Thoracic aorta (tissue), 2 donors: Measurements from ENCODE around the gene WNT7A. TPM values are rescaled to one million over a fixed set of nuclear protein-coding genes. Genes with fewer than 3 reads are reported as not detected.

Experiments
- ATAC-seq: fragments of 150-250 bp; one replicate; pipeline ENCODE4 v1.8.0; 2017; ENCODE audit warnings: low read depth; ENCODE audit not compliant: insufficient number of reproducible peaks, low FRiP score
- DNase-seq: peaks from one replicate; pipeline ENCODE4 v3.0.0-alpha.2; 2020; ENCODE audit warnings: low spot score
- H3K27ac ChIP-seq, 2 donors: fragments of 200-600 bp; sonication (generic); 1 replicate in 1 of 2; 2 replicates in 1 of 2; pipeline ENCODE4 v1.5.1; 2016; ENCODE audit warnings: mild to moderate bottlenecking in 2 of 2, moderate library complexity in 2 of 2
- H3K27me3 ChIP-seq: fragments of 200-600 bp; sonication (generic); replicated peaks from 2 replicates; pipeline ENCODE4 v1.6.0; 2016; ENCODE audit warnings: mild to moderate bottlenecking; ENCODE audit not compliant: insufficient read depth
- H3K36me3 ChIP-seq: fragments of 200-600 bp; sonication (generic); one replicate; pipeline ENCODE4 v1.5.1; 2016
- H3K4me1 ChIP-seq, 2 donors: fragments of 200-600 bp; sonication (generic); 1 replicate in 1 of 2; 2 replicates in 1 of 2; pipeline versions ENCODE4 v1.5.1 to v1.6.0; 2016; ENCODE audit warnings: low read depth in 2 of 2, mild to moderate bottlenecking in 1 of 2; ENCODE audit not compliant: control insufficient read depth in 1 of 2
- H3K4me3 ChIP-seq: fragments of 200-600 bp; sonication (generic); 2 replicates; pipeline ENCODE4 v1.5.1; 2016; ENCODE audit warnings: mild to moderate bottlenecking
- H3K9me3 ChIP-seq: fragments of 200-600 bp; sonication (generic); 2 replicates; pipeline ENCODE4 v1.5.1; 2016
- total RNA-seq, 2 donors: library from RNA; depleted of rRNA; stranded (reverse); fragments of >200 nt; gene quantifications; one replicate each; pipeline versions ENCODE4 v1.1.0 to v1.2.3, GENCODE V29; 2016
- TF ChIP-seq, protein P1 (sequence below): fragments of 200-600 bp; sonication (generic); IDR thresholded peaks from one replicate; pipeline ENCODE4 v1.5.1; 2019; ENCODE audit warnings: antibody characterized with exemption

WNT7A gene
- total RNA-seq, 2 donors from 2014 or later, result not detected

DNA sequence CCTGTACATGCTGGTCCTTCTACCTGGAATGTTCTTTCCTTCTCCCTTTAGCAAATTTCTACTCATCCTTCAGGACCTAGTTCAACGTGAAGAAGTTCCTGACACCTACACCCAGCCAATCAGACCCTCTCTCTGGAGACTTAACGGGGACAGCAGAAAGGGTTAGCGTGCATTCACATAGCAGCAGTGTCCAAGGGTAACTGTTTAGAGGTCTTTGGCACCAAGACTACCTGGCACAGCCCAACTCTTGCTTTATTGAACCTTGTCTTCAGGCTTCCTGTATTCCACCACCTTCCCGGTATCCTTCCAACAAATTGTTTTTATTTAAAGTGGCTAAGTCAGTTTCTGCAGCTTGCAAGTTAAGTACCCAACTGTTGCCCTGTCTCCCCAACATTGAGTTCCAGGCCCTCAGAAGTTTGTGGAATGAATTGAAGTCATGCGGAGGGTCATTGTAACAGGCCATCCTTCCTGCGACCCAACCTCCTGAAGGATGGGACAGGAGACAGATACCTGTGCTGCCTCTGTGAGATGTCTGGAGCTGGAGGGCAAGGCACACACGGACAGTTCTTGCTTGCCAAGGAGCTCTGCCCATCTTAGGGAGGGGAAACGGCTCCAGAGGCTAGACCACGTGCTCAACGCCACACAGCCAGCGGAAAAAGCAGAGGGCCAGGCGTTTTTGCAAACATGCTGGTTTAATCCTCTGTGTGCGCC lies 14.4 kb upstream of the WNT7A start:
- H3K27ac ChIP-seq, result no peak overlapping the region
- H3K27me3 ChIP-seq, result no peaks in the 10 kb centered on the region
- peak overlapping the region; percentile 92 for H3K4me3 ChIP-seq
- no peak for DNase-seq
- H3K9me3 ChIP-seq, result no peaks in the 10 kb centered on the region
- H3K36me3 ChIP-seq, result no peaks in the 10 kb centered on the region
- no peak for ATAC-seq
- TF ChIP-seq, protein P1, sequence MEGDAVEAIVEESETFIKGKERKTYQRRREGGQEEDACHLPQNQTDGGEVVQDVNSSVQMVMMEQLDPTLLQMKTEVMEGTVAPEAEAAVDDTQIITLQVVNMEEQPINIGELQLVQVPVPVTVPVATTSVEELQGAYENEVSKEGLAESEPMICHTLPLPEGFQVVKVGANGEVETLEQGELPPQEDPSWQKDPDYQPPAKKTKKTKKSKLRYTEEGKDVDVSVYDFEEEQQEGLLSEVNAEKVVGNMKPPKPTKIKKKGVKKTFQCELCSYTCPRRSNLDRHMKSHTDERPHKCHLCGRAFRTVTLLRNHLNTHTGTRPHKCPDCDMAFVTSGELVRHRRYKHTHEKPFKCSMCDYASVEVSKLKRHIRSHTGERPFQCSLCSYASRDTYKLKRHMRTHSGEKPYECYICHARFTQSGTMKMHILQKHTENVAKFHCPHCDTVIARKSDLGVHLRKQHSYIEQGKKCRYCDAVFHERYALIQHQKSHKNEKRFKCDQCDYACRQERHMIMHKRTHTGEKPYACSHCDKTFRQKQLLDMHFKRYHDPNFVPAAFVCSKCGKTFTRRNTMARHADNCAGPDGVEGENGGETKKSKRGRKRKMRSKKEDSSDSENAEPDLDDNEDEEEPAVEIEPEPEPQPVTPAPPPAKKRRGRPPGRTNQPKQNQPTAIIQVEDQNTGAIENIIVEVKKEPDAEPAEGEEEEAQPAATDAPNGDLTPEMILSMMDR, result no peak
- H3K4me1 ChIP-seq, result peaks cover 8 to 12% of the 10 kb centered on the region in 2 donors

DNA sequence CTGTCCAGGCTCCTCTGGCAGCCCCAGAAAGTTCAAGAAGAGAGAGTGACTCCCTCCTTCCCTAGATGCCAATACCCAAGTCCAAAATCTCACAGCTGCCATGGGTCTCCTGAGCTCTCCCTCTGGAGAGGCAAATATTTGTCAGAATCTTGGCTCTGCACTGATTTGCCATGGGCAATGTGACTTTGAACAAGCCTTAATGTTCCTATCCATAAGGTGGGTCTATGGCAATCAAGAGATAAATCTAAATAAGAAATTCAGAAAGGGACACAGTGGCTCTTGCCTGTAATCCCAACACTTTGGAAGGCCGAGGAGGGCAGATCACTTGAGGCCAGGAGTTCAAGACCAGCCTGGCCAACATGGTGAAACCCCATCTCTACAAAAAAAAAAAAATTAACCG lies 12.4 kb upstream of the WNT7A start:
- Histone ChIP-seq H3K27me3 (no peaks in the 10 kb centered on the region), H3K4me3 (no peak overlapping the region), H3K27ac (no peak overlapping the region), H3K4me1 (peaks cover 8 to 12% of the 10 kb centered on the region in 2 donors), H3K9me3 (no peaks in the 10 kb centered on the region), H3K36me3 (no peaks in the 10 kb centered on the region)
- TF ChIP-seq, protein P1, result no peak
- DNase-seq (no peak), ATAC-seq (no peak)

DNA sequence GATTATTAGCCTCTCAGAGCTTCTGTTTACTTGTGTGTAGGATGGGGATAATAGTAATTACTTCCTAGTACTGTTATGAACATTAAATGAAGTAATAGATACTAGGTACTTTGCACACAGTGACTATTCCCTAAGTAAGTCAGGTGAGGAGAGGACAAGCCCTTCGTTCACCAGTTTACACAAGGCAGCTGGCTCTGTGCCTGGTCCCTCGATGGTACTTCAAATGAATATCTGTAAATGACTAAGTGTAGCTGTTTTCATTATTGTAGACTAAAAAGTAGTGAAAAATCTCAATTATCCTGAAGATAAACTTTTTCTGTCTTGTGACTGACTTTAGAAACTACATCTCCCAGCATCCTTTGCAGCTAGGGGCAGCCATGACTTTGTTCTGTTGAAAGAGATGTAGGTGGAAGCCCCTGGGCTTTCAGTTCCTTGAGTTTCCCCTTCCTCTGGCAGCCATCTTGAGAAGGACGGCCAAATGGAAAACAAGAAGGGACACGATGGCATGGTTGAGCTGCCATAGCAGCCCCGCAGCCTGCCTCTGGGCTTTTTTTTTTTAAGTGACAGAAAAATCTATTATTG lies 11.7 kb upstream of the WNT7A start:
- DNase-seq (no peak), ATAC-seq (no peak)
- Histone ChIP-seq H3K9me3 (no peaks in the 10 kb centered on the region), H3K27ac (no peak overlapping the region), H3K4me1 (peaks cover 6 to 12% of the 10 kb centered on the region in 2 donors), H3K36me3 (no peaks in the 10 kb centered on the region), H3K27me3 (no peaks in the 10 kb centered on the region), H3K4me3 (no peak overlapping the region)
- TF ChIP-seq, protein P1, result no peak

DNA sequence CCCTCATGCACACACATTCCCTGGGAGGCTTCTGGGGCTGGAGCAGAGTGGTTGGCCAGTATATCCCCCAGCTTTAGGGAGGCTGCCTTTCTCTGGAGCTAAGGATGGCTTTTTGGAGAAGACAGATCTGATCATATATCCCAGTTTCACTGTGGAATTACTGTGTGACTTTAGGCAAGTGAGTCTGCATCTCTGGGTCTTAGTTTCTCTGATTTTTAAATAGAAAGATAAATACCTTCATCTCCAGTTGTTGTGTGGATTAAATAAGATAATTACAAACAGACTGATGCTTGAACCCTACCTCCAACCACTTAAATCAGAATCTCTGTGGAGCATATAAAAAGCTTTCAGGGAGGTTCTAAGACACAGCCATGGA lies 11.1 kb upstream of the WNT7A start:
- Histone ChIP-seq H3K9me3 (no peaks in the 10 kb centered on the region), H3K36me3 (no peaks in the 10 kb centered on the region), H3K4me1 (peaks cover under 1 to 7% of the 10 kb centered on the region in 2 donors), H3K27me3 (no peaks in the 10 kb centered on the region), H3K27ac (no peak overlapping the region), H3K4me3 (no peak overlapping the region)
- DNase-seq (no peak), ATAC-seq (no peak)
- TF ChIP-seq, protein P1, result no peak

DNA sequence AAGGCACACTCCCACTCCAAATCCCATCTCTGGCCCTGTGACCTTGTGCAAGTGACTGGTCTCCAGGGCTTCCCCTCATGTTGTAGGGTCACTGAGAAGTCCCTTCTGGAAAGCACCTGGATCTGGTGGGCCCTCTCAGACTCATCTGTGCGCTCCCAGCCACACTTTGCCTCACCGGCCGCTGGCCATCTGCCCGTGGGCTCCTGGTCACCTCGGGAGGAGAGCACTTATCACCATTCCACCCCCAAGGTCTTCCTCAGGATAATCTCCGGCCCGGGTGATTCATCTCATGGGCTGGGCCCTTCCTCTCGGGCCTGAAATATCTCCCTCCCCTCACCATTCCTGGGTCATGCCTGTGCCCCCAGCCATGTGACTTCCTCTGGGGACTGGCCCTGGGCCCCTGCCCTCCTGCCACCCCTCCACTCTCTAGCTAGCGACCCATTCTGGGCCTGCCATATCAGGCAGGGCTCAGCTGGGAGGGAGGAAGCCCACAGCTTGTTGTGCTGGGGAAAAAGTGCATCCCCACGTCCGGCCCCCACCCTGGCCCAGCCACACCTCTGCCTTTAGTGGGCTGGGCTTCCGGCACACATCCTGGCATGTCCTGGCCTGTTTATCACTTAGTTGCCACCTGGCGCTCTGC lies 10.6 kb upstream of the WNT7A start:
- Histone ChIP-seq H3K36me3 (no peaks in the 10 kb centered on the region), H3K4me1 (peaks cover 0 to 6% of the 10 kb centered on the region in 2 donors), H3K9me3 (no peaks in the 10 kb centered on the region), H3K27me3 (no peaks in the 10 kb centered on the region), H3K4me3 (no peak overlapping the region), H3K27ac (no peak overlapping the region)
- TF ChIP-seq, protein P1, result no peak
- DNase-seq, result no peak
- ATAC-seq, result no peak
